ENCODE data around the gene ADNP.

Gene ADNP

GRCh38 chr20:50845566-50846215 is 85.5 kb downstream of the ADNP start:
- DNase-seq = no peak

GRCh38 chr20:50844430-50845100 is 86.7 kb downstream of the ADNP start:
- no peak for DNase-seq

- no peak for DNase-seq
Observed at GRCh38 chr20:50843331-50844276, 87.6 kb downstream of the ADNP start.

DNA sequence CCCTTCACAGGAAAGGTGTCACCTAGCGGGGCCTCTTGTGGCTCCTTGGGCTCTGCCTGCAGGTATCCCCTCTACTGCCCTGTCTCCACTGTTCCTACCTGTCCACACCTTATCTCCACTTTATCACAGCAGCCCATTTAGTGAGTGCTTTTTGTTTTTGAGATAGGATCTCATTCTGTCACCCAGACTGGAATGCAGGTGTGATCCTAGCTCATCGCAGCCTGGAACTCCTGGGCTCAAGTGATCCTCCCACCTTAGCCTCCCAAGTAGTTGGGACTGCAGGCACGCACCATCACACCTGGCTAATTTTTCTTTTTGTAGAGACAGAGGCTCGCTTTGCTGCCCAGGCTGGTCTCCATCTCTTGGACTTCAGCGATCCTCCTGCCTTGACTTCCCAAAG is 88.4 kb downstream of the ADNP start:
- DNase-seq = no peak
